GM21737 (cell line): ENCODE results near the gene RPS17.
"Not testable (repeated sequence)": the region's sequence is repeated elsewhere in the genome, so short reads cannot be mapped to it uniquely, and the experiment has no call there.

ENCODE experiments used
- ATAC-seq: cut with Tn5 transposase; IDR thresholded peaks from one replicate; pipeline ENCODE4 v1.9.1; 2021; ENCODE audit warnings: mild to moderate bottlenecking, moderate library complexity; ENCODE audit not compliant: unreplicated experiment

Gene RPS17

GRCh38 chr15:82513587-82513986 lies 26.7 kb downstream of the RPS17 start:
- ATAC-seq, result not testable (repeated sequence)

- not testable (repeated sequence) for ATAC-seq
Measured at GRCh38 chr15:82507693-82508092, 32.6 kb downstream of the RPS17 start.

GRCh38 chr15:82507087-82507486 lies 33.2 kb downstream of the RPS17 start:
- ATAC-seq, result not testable (repeated sequence)

- not testable (repeated sequence) for ATAC-seq
Measured at GRCh38 chr15:82505842-82506241, 34.4 kb downstream of the RPS17 start.

GRCh38 chr15:82504074-82504473 lies 36.2 kb downstream of the RPS17 start:
- ATAC-seq, result not testable (repeated sequence)

- not testable (repeated sequence) for ATAC-seq
Measured at GRCh38 chr15:82502700-82503339, 37.4 kb downstream of the RPS17 start.

- ATAC-seq, result not testable (repeated sequence)
Measured at GRCh38 chr15:82500772-82501171, 39.5 kb downstream of the RPS17 start.

GRCh38 chr15:82497978-82498377 lies 42.3 kb downstream of the RPS17 start:
- not testable (repeated sequence) for ATAC-seq

GRCh38 chr15:82488250-82488649 lies 52.0 kb downstream of the RPS17 start:
- ATAC-seq, result not testable (repeated sequence)

- not testable (repeated sequence) for ATAC-seq
Measured at GRCh38 chr15:82487045-82487444, 53.2 kb downstream of the RPS17 start.
